Measurements from ENCODE around the gene ZNF268.

- no peak for TF ChIP-seq FOXP4 (CRISPR knock-in tag; IDR thresholded peaks at IDR 0.05)
- no peak for TF ChIP-seq CTCF (IDR thresholded peaks at IDR 0.05)
- TF ChIP-seq E2F4 (CRISPR knock-in tag; IDR thresholded peaks at IDR 0.05; ENCODE audit: borderline replicate concordance, low read depth) = no peak
- TF ChIP-seq NR1H2 (CRISPR knock-in tag; IDR thresholded peaks at IDR 0.05) = no peak
These were observed 25.1 kb upstream of the ZNF268 start for GRCh38 chr12:133156125-133156690.
